SW480 (cell line): ENCODE data around the gene SIK1.
"Not testable (repeated sequence)": the region's sequence is repeated elsewhere in the genome, so short reads cannot be mapped to it uniquely, and the experiment has no call there.

Experiments used
- DNase-seq: peaks from one replicate; pipeline ENCODE4 v3.0.0-alpha.2; 2016; ENCODE audit warnings: low spot score

SIK1 gene

GRCh38 chr21:43383351-43383750 lies 43.6 kb downstream of the SIK1 start:
- not testable (repeated sequence) for DNase-seq

- DNase-seq: peak; percentile 21
Measured at GRCh38 chr21:43382902-43383301, 44.0 kb downstream of the SIK1 start.

- DNase-seq: not testable (repeated sequence)
Measured at GRCh38 chr21:43380852-43381533, 45.9 kb downstream of the SIK1 start.

- DNase-seq: not testable (repeated sequence)
Measured at GRCh38 chr21:43380337-43380736, 46.6 kb downstream of the SIK1 start.

- not testable (repeated sequence) for DNase-seq
Measured at GRCh38 chr21:43379626-43380122, 47.3 kb downstream of the SIK1 start.

GRCh38 chr21:43376478-43376882 lies 50.5 kb downstream of the SIK1 start:
- DNase-seq: no peak

- DNase-seq: no peak
Measured at GRCh38 chr21:43375837-43376477, 51.0 kb downstream of the SIK1 start.

GRCh38 chr21:43375006-43375836 lies 51.7 kb downstream of the SIK1 start:
- DNase-seq: no peak

- no peak for DNase-seq
Measured at GRCh38 chr21:43374228-43374885, 52.6 kb downstream of the SIK1 start.

GRCh38 chr21:43373362-43374227 lies 53.3 kb downstream of the SIK1 start:
- no peak for DNase-seq

- peak; percentile 92 for DNase-seq
Measured at GRCh38 chr21:43372663-43373361, 54.1 kb downstream of the SIK1 start.

GRCh38 chr21:43371786-43372185 lies 55.1 kb downstream of the SIK1 start:
- no peak for DNase-seq

GRCh38 chr21:43370888-43371570 lies 55.9 kb downstream of the SIK1 start:
- no peak for DNase-seq

GRCh38 chr21:43370091-43370658 lies 56.8 kb downstream of the SIK1 start:
- DNase-seq: peak; percentile 34

- no peak for DNase-seq
Measured at GRCh38 chr21:43369596-43370090, 57.3 kb downstream of the SIK1 start.

- no peak for DNase-seq
Measured at GRCh38 chr21:43369124-43369523, 57.8 kb downstream of the SIK1 start.

GRCh38 chr21:43368685-43369084 lies 58.2 kb downstream of the SIK1 start:
- DNase-seq: no peak

- no peak for DNase-seq
Measured at GRCh38 chr21:43367859-43368258, 59.1 kb downstream of the SIK1 start.

- no peak for DNase-seq
Measured at GRCh38 chr21:43367296-43367695, 59.6 kb downstream of the SIK1 start.
